ENCODE measurements around the gene PICALM. TPM values are rescaled to one million over a fixed set of nuclear protein-coding genes. Genes with fewer than 3 reads are reported as not detected.

The PICALM gene
- total and polyA plus RNA-seq, 2 of the 13 experiments (the other 11 are each of a cell fraction or from before 2014, with no cell fraction given), result 97.6 to 154 TPM

DNA sequence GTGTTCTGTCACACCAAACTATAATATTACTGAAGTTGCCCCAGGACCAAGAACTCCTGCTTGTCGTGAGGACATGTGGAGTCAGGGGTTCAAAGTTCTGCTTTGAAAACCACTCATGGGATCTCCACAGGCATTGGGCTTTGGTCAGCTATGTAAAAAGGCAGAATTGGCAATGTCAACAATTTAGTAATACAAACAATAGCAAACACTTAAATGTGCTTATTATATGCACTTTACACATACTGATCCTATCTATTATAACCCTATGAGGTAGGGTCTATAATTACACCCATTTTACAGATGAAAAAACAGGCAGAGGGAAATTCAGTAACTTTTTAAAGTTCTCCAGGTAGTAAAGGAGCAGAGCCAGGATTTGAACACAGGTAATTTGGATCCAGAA is 119.1 kb downstream of the PICALM start (continued):
- TF ChIP-seq, protein P1, sequence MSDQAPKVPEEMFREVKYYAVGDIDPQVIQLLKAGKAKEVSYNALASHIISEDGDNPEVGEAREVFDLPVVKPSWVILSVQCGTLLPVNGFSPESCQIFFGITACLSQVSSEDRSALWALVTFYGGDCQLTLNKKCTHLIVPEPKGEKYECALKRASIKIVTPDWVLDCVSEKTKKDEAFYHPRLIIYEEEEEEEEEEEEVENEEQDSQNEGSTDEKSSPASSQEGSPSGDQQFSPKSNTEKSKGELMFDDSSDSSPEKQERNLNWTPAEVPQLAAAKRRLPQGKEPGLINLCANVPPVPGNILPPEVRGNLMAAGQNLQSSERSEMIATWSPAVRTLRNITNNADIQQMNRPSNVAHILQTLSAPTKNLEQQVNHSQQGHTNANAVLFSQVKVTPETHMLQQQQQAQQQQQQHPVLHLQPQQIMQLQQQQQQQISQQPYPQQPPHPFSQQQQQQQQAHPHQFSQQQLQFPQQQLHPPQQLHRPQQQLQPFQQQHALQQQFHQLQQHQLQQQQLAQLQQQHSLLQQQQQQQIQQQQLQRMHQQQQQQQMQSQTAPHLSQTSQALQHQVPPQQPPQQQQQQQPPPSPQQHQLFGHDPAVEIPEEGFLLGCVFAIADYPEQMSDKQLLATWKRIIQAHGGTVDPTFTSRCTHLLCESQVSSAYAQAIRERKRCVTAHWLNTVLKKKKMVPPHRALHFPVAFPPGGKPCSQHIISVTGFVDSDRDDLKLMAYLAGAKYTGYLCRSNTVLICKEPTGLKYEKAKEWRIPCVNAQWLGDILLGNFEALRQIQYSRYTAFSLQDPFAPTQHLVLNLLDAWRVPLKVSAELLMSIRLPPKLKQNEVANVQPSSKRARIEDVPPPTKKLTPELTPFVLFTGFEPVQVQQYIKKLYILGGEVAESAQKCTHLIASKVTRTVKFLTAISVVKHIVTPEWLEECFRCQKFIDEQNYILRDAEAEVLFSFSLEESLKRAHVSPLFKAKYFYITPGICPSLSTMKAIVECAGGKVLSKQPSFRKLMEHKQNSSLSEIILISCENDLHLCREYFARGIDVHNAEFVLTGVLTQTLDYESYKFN (CRISPR knock-in tag; conservative IDR thresholded peaks at IDR 0.05), result 0 out of 2 replicates have a peak, but pooled peaks have one; percentile 20

DNA sequence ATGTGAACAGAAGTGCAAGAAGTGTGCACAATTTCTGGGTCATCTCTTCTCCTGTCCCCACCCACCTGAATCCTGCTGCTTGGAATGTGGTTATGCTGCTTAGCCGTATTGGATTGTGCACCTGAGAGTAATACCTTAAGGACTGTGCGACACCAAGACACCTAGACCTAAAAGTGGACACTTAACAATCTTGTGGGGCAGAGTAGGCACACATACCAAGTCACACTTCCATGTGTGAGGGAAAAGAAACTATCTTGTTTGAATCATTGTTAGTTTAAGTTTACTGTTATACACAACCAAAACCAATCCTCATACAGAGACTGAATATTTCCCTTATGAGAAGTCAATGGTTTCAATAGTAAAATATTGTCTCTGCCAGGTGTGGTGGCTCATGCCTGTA is 120.0 kb downstream of the PICALM start:
- Histone ChIP-seq H3K9me3 (ENCODE audit: low read length) (no peaks in the 10 kb centered on the region), H4K20me1 (ENCODE audit: insufficient read depth, low read length) (no peaks in the 10 kb centered on the region), H3K27me3 (ENCODE audit: control insufficient read depth in 1 of 2, insufficient read depth in 2 of 2, low read length in 2 of 2) (no peaks in the 10 kb centered on the region), H2AFZ (ENCODE audit: low read length) (no peak overlapping the region), H3K79me2 (ENCODE audit: insufficient read depth, low read length) (no peaks in the 10 kb centered on the region), H3K4me1 (ENCODE audit: insufficient read depth, low read length) (peaks cover 62% of the 10 kb centered on the region), H3K4me2 (ENCODE audit: low read depth, low read length) (no peak overlapping the region), H3K36me3 (replicated peaks in 1 of 2; ENCODE audit: control insufficient read depth in 1 of 2, insufficient read depth in 2 of 2, low read length in 2 of 2) (no peaks in the 10 kb centered on the region), H3K27ac (ENCODE audit: extremely low read length, insufficient read depth, low read length) (no peak overlapping the region), H3K4me3 (replicated peaks in 1 of 3; ENCODE audit: insufficient read depth in 1 of 3, low read depth in 2 of 3, low read length in 3 of 3) (no peak overlapping the region), H3K9ac (ENCODE audit: insufficient read depth, low read depth, low read length) (no peak overlapping the region)
- DNase-seq (ENCODE audit: low spot score) (no peak), ATAC-seq (no peak), FAIRE-seq (no peak)
- ChIA-PET CTCF (ENCODE audit: low intra/inter-chr PET ratio, low total read pairs) (no interaction called here), POLR2A (no interaction called here)
- 98% methylated on average over 2 of the region's 2 CpGs for WGBS (ENCODE audit: low lambda C conversion rate)
- in situ Hi-C loops (cut with HindIII; ENCODE audit: extremely low pct_ligation_motif_present, low pct_unique_long_range_greater_than_20kb) (loop anchor here (10.0 to 25.0 kb wide), 2 partner anchors 263 to 346 kb away; no protein-coding TSS in a partner anchor), intact Hi-C loops (cut with micrococcal nuclease; ENCODE audit: unreplicated experiment) (no loop called here)
- no peak for TF ChIP-seq SP2 (CRISPR knock-in tag; IDR thresholded peaks at IDR 0.05)
- no peak for TF ChIP-seq ZNF441 (CRISPR knock-in tag; IDR thresholded peaks at IDR 0.05; ENCODE audit: borderline replicate concordance)
- no peak for TF ChIP-seq MXD4 (CRISPR knock-in tag; IDR thresholded peaks at IDR 0.05)
- no peak for TF ChIP-seq ZNF44 (CRISPR knock-in tag; IDR thresholded peaks at IDR 0.05)
- TF ChIP-seq ZNF746 (CRISPR knock-in tag; IDR thresholded peaks at IDR 0.05), result no peak
- TF ChIP-seq KLF15 (CRISPR knock-in tag; IDR thresholded peaks at IDR 0.05; ENCODE audit: borderline replicate concordance), result no peak
- no peak for TF ChIP-seq FOXK2 (IDR thresholded peaks at IDR 0.05)
- TF ChIP-seq, protein P2, sequence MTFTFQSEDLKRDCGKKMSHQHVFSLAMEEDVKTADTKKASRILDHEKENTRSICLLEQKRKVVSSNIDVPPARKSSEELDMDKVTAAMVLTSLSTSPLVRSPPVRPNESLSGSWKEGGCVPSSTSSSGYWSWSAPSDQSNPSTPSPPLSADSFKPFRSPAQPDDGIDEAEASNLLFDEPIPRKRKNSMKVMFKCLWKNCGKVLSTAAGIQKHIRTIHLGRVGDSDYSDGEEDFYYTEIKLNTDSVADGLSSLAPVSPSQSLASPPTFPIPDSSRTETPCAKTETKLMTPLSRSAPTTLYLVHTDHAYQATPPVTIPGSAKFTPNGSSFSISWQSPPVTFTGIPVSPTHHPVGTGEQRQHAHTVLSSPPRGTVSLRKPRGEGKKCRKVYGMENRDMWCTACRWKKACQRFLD (CRISPR knock-in tag; IDR thresholded peaks at IDR 0.05; ENCODE audit: borderline replicate concordance), result no peak
- no peak for TF ChIP-seq REL (CRISPR knock-in tag; conservative IDR thresholded peaks at IDR 0.05)
- TF ChIP-seq ONECUT2 (CRISPR knock-in tag; IDR thresholded peaks at IDR 0.05), result no peak
- TF ChIP-seq TRIM24 (CRISPR knock-in tag; IDR thresholded peaks at IDR 0.05), result no peak
- TF ChIP-seq, protein P3, sequence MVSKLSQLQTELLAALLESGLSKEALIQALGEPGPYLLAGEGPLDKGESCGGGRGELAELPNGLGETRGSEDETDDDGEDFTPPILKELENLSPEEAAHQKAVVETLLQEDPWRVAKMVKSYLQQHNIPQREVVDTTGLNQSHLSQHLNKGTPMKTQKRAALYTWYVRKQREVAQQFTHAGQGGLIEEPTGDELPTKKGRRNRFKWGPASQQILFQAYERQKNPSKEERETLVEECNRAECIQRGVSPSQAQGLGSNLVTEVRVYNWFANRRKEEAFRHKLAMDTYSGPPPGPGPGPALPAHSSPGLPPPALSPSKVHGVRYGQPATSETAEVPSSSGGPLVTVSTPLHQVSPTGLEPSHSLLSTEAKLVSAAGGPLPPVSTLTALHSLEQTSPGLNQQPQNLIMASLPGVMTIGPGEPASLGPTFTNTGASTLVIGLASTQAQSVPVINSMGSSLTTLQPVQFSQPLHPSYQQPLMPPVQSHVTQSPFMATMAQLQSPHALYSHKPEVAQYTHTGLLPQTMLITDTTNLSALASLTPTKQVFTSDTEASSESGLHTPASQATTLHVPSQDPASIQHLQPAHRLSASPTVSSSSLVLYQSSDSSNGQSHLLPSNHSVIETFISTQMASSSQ (IDR thresholded peaks at IDR 0.05; ENCODE audit: low read depth), result no peak
- TF ChIP-seq, protein P3 (CRISPR knock-in tag; IDR thresholded peaks at IDR 0.05; ENCODE audit: borderline replicate concordance), result no peak
- no peak for TF ChIP-seq ZNF143 (CRISPR knock-in tag; IDR thresholded peaks at IDR 0.05)
- TF ChIP-seq POLR2A (IDR thresholded peaks at IDR 0.05; ENCODE audit: insufficient read depth in 1 of 2, low read depth in 2 of 2, low read length in 2 of 2), result no peak
- TF ChIP-seq ZNF703 (CRISPR knock-in tag; IDR thresholded peaks at IDR 0.05; ENCODE audit: borderline replicate concordance), result no peak
- BruUV-seq (replicated peaks), result no TSS peak
